HepG2 (cell line): ENCODE measurements around the gene DBNDD1. TPM values are rescaled to one million over a fixed set of nuclear protein-coding genes. Genes with fewer than 3 reads are reported as not detected.

Source experiments
- HNRNPLL ChIP-seq: fragments of 200-400 bp; formaldehyde crosslinking; IDR thresholded peaks from 2 replicates; pipeline ENCODE4 v1.6.1; 2017; ENCODE audit warnings: mild to moderate bottlenecking, low read depth, low read length; ENCODE audit not compliant: poor library complexity, severe bottlenecking
- KLF11 ChIP-seq: IDR thresholded peaks from 2 replicates; pipeline ENCODE4 v1.6.1; 2016; ENCODE audit warnings: missing compliant biosample characterization
- MIER2 ChIP-seq: IDR thresholded peaks from 2 replicates; pipeline ENCODE4 v1.6.1; 2016; ENCODE audit warnings: missing biosample characterization, missing genetic modification reagents
- MLX ChIP-seq: IDR thresholded peaks from 2 replicates; pipeline ENCODE4 v1.6.1; 2016
- NR2F1 ChIP-seq, 2 experiments: fragments of 450-650 bp in 1 of 2; formaldehyde crosslinking in 1 of 2; IDR thresholded peaks; 2 replicates each; pipeline versions ENCODE4 v1.5.0 to v1.6.1; 2016 to 2020; ENCODE audit warnings: mild to moderate bottlenecking in 1 of 2, missing compliant biosample characterization in 1 of 2, missing genetic modification reagents in 1 of 2, moderate library complexity in 1 of 2
- RNF2 ChIP-seq: fragments of 450-650 bp; conservative IDR thresholded peaks from 2 replicates; pipeline ENCODE4 v1.6.1; 2016; ENCODE audit warnings: low read depth
- SNAPC5 ChIP-seq: sonication (generic); formaldehyde crosslinking; IDR thresholded peaks from 2 replicates; pipeline ENCODE4 v1.8.1; 2023; ENCODE audit warnings: mild to moderate bottlenecking, missing genetic modification reagents, borderline replicate concordance
- SPEN ChIP-seq: sonication (generic); formaldehyde crosslinking; IDR thresholded peaks from 2 replicates; pipeline ENCODE4 v1.5.1; 2020; ENCODE audit warnings: low read depth, mild to moderate bottlenecking, missing genetic modification reagents
- TFDP1 ChIP-seq: IDR thresholded peaks from 2 replicates; pipeline ENCODE4 v1.6.1; 2016; ENCODE audit warnings: missing compliant biosample characterization, missing genetic modification reagents, borderline replicate concordance
- TOE1 ChIP-seq: sonication (generic); formaldehyde crosslinking; IDR thresholded peaks from 2 replicates; pipeline ENCODE4 v1.4.0; 2020; ENCODE audit warnings: mild to moderate bottlenecking, missing genetic modification reagents
- WIZ ChIP-seq: sonication (generic); formaldehyde crosslinking; IDR thresholded peaks from 2 replicates; pipeline ENCODE4 v1.5.1; 2020; ENCODE audit warnings: mild to moderate bottlenecking, missing genetic modification reagents
- ZNF124 ChIP-seq: sonication (generic); formaldehyde crosslinking; IDR thresholded peaks from 2 replicates; pipeline ENCODE4 v1.4.0; 2020; ENCODE audit warnings: missing genetic modification reagents
- ZNF317 ChIP-seq: sonication (generic); formaldehyde crosslinking; IDR thresholded peaks from 2 replicates; pipeline ENCODE4 v1.5.0; 2020; ENCODE audit warnings: mild to moderate bottlenecking, missing genetic modification reagents
- ZNF484 ChIP-seq: sonication (generic); formaldehyde crosslinking; IDR thresholded peaks from 2 replicates; pipeline ENCODE4 v1.5.1; 2020; ENCODE audit warnings: mild to moderate bottlenecking, low read depth, missing genetic modification reagents, borderline replicate concordance
- ZNF510 ChIP-seq: sonication (generic); formaldehyde crosslinking; IDR thresholded peaks from 2 replicates; pipeline ENCODE4 v1.4.0; 2020; ENCODE audit warnings: low read depth, mild to moderate bottlenecking, missing genetic modification reagents
- ZNF598 ChIP-seq: sonication (generic); formaldehyde crosslinking; IDR thresholded peaks from 2 replicates; pipeline ENCODE4 v1.5.1; 2020; ENCODE audit warnings: mild to moderate bottlenecking, missing genetic modification reagents, borderline replicate concordance
- ZNF724P ChIP-seq: sonication (generic); formaldehyde crosslinking; IDR thresholded peaks from 2 replicates; pipeline ENCODE4 v1.8.0; 2022; ENCODE audit warnings: missing genetic modification reagents, borderline replicate concordance
- ZNF781 ChIP-seq: sonication (generic); formaldehyde crosslinking; IDR thresholded peaks from 2 replicates; pipeline ENCODE4 v1.5.1; 2020; ENCODE audit warnings: borderline replicate concordance, mild to moderate bottlenecking, missing genetic modification reagents; ENCODE audit errors: not compliant biosample characterization
- ZSCAN29 ChIP-seq: sonication (generic); formaldehyde crosslinking; conservative IDR thresholded peaks from 2 replicates; pipeline ENCODE4 v1.4.0; 2020; ENCODE audit warnings: mild to moderate bottlenecking, missing genetic modification reagents
- polyA plus RNA-seq, 8 experiments: library from polyadenylated mRNA; depleted of rRNA in 3 of 8; stranded (reverse) in 7 of 8; unstranded in 1 of 8; fragments of >200 nt; fragmentation: Illumina TruSeq in 4 of 8; extraction: Trizol in 4 of 8; gene quantifications; 2 replicates each; pipeline versions ENCODE4 v1.2.1 to v1.2.3, GENCODE V29; 2011 to 2016; ENCODE audit warnings: low read depth in 4 of 8, missing spikeins in 1 of 8, mixed read lengths in 1 of 8; ENCODE audit not compliant: insufficient read depth in 1 of 8
- total RNA-seq, 5 experiments: library from RNA; depleted of rRNA; stranded (reverse); fragments of >200 nt; fragmentation: Illumina TruSeq; extraction: Trizol; gene quantifications; 2 replicates each; pipeline ENCODE4 v1.2.3, GENCODE V29; 2016; ENCODE audit warnings: low read depth in 1 of 5
- TF ChIP-seq, protein P1 (sequence below): sonication (generic); formaldehyde crosslinking; IDR thresholded peaks from 2 replicates; pipeline ENCODE4 v1.4.0; 2020; ENCODE audit warnings: missing genetic modification reagents, borderline replicate concordance
- TF ChIP-seq, protein P2 (sequence below): sonication (generic); formaldehyde crosslinking; IDR thresholded peaks from 2 replicates; pipeline ENCODE4 v1.9.0; 2021; ENCODE audit warnings: missing genetic modification reagents, borderline replicate concordance

DBNDD1 gene
- total and polyA plus RNA-seq, 2 of the 13 experiments (the other 11 are each of a cell fraction or from before 2014, with no cell fraction given): 17.0 to 40.4 TPM

DNA sequence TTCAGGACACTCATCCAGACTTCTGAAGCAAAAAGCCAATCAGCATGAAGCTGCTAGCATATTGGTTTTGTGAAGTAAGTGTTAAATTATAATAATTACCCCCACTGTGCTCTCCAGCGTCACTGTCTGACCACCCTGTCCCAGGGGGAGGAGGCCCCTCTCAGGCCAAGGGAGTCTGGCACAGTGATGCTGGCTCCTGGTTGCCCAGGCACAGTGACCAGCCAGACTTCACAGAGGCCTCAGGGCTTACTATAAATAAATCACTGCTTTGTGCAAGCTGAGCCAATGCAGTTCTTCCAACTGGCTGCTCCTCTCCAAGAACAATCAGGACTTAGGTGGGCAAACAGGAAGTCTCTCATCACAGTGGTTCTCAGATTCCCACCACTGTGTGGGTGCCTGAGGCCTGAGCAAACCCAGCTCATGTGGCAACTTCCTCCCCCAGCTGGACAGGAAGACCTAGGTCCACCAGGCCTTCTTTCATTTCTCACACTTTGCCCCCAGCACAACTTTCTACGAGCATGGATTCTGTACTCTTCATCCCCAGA, 1.7 kb upstream of the DBNDD1 start (continued):
- TF ChIP-seq ZNF510 (no peak), SPEN (CRISPR knock-in tag) (peak; percentile 84), MLX (no peak), ZNF317 (CRISPR knock-in tag) (no peak), MIER2 (CRISPR knock-in tag) (no peak), ZNF724P (CRISPR knock-in tag) (no peak), RNF2 (no peak), TFDP1 (CRISPR knock-in tag) (peak; percentile 33; the same call in 1 of the 2 replicates), ZNF124 (CRISPR knock-in tag) (no peak), ZNF781 (CRISPR knock-in tag) (no peak), TOE1 (CRISPR knock-in tag) (no peak), HNRNPLL (no peak), ZSCAN29 (CRISPR knock-in tag) (no peak), KLF11 (no peak), NR2F1 (CRISPR knock-in tag; IDR thresholded peaks at IDR 0.05) (no peak), ZNF598 (CRISPR knock-in tag) (no peak), ZNF484 (CRISPR knock-in tag) (no peak), WIZ (CRISPR knock-in tag) (no peak), SNAPC5 (CRISPR knock-in tag) (no peak)
- TF ChIP-seq, protein P1, sequence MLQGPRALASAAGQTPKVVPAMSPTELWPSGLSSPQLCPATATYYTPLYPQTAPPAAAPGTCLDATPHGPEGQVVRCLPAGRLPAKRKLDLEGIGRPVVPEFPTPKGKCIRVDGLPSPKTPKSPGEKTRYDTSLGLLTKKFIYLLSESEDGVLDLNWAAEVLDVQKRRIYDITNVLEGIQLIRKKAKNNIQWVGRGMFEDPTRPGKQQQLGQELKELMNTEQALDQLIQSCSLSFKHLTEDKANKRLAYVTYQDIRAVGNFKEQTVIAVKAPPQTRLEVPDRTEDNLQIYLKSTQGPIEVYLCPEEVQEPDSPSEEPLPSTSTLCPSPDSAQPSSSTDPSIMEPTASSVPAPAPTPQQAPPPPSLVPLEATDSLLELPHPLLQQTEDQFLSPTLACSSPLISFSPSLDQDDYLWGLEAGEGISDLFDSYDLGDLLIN (CRISPR knock-in tag): no peak
- TF ChIP-seq, protein P2, sequence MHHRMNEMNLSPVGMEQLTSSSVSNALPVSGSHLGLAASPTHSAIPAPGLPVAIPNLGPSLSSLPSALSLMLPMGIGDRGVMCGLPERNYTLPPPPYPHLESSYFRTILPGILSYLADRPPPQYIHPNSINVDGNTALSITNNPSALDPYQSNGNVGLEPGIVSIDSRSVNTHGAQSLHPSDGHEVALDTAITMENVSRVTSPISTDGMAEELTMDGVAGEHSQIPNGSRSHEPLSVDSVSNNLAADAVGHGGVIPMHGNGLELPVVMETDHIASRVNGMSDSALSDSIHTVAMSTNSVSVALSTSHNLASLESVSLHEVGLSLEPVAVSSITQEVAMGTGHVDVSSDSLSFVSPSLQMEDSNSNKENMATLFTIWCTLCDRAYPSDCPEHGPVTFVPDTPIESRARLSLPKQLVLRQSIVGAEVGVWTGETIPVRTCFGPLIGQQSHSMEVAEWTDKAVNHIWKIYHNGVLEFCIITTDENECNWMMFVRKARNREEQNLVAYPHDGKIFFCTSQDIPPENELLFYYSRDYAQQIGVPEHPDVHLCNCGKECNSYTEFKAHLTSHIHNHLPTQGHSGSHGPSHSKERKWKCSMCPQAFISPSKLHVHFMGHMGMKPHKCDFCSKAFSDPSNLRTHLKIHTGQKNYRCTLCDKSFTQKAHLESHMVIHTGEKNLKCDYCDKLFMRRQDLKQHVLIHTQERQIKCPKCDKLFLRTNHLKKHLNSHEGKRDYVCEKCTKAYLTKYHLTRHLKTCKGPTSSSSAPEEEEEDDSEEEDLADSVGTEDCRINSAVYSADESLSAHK (CRISPR knock-in tag): no peak
